HG02943 (cell line): ENCODE results near the gene OR4C12.
"Not testable (repeated sequence)": the region's sequence is repeated elsewhere in the genome, so short reads cannot be mapped to it uniquely, and the experiment has no call there.

Experiments used
- ATAC-seq: cut with Tn5 transposase; IDR thresholded peaks from one replicate; pipeline ENCODE4 v1.9.1; 2021; ENCODE audit warnings: mild to moderate bottlenecking, low read depth, moderate library complexity; ENCODE audit not compliant: unreplicated experiment

Gene OR4C12

GRCh38 chr11:49982435-49982834, at the start of gene OR4C12:
OR4C12 (minus strand) TSS chr11:49982535; CDS start chr11:49982501, 34 bp downstream.
- ATAC-seq, result not testable (repeated sequence)

DNA sequence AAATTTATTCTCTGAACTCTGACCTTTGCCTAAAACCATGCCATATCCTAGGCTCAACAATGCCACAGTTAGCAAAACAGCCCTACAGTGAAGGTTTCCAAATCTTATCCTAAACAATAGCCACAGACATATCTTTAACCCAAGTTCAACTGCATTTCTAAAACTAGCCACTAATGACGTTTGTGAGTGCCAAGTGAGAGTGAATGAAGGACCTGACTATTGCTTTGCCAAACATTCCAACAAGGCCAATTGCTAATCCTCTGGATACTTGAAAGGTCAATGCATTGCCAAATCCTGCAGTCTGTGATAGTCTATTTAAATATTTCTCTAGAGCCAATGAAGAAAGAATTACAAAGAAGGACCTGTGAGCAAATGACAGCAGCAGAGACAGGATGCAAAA, 47.9 kb upstream of the OR4C12 start:
- ATAC-seq, result no peak

DNA sequence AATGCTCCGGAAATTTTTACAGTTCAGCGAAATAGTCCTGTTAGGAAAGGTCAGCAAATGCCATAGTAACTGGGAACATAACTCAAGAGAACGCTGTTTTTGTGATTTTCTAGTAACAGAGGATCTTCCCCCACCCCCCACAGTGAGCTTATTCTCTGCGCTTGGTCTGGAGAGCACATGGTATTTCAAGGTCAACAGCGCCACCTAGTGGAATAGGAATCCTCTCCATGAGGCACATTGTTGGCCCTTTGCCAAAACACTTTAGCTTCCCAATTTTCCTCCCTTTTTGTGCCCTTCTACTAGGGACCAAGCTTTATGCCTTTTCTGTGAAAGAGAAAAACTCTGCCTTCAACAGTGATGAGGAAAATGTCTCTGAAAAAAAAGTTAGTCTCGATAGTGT, 13.2 kb upstream of the OR4C12 start:
- ATAC-seq, result no peak

GRCh38 chr11:49973439-49973838, 8.9 kb downstream of the OR4C12 start:
- not testable (repeated sequence) for ATAC-seq

GRCh38 chr11:49952091-49952490, 30.2 kb downstream of the OR4C12 start, which contains the start of gene OR4C13:
OR4C13 (plus strand) TSS chr11:49952391; CDS start chr11:49952423, 32 bp downstream.
- ATAC-seq, result no peak

DNA sequence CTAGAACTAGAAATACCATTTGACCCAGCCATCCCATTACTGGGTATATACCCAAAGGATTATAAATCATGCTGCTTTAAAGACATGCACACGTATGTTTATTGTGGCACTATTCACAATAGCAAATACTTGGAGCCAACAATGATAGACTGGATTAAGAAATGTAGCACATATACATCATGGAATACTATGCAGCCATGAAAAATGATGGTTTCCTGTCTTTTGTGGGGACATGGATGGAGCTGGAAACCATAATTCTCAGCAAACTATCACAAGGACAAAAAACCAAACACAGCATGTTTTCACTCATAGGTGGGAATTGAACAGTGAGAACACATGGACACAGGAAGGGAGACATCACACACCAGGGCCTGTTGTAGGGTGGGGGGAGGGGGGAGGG, 33.6 kb downstream of the OR4C12 start:
- ATAC-seq, result not testable (repeated sequence)
